Mucosa of descending colon (tissue), 3 donors: Measurements from ENCODE around the gene OR9A2. TPM values are rescaled to one million over a fixed set of nuclear protein-coding genes. Genes with fewer than 3 reads are reported as not detected.

ENCODE experiments used
- ATAC-seq: fragments of 200-7000 bp; cut with Tn5 transposase; one replicate; pipeline ENCODE4 v1.9.1; 2020; ENCODE audit warnings: mild to moderate bottlenecking, moderate library complexity
- DNase-seq, 3 donors: peaks; one replicate each; pipeline ENCODE4 v3.0.0-alpha.2; 2020
- H3K36me3 ChIP-seq: fragments of 200-600 bp; one replicate; pipeline ENCODE4 v1.8.0; 2021; ENCODE audit warnings: low read depth, mild to moderate bottlenecking
- H3K4me1 ChIP-seq: fragments of 200-600 bp; one replicate; pipeline ENCODE4 v1.8.0; 2021; ENCODE audit warnings: low read depth, mild to moderate bottlenecking
- H3K4me3 ChIP-seq: fragments of 200-600 bp; one replicate; pipeline ENCODE4 v1.8.0; 2021; ENCODE audit warnings: mild to moderate bottlenecking
- H3K9me3 ChIP-seq: fragments of 200-600 bp; one replicate; pipeline ENCODE4 v1.8.0; 2021; ENCODE audit warnings: mild to moderate bottlenecking
- CTCF ChIP-seq: fragments of 200-600 bp; IDR thresholded peaks from one replicate; pipeline ENCODE4 v1.8.0; 2022; ENCODE audit warnings: antibody characterized with exemption, mild to moderate bottlenecking
- intact Hi-C, 2 donors: fragments of 100-400 bp; cut with DNase I in 1 of 2; cut with micrococcal nuclease in 1 of 2; formaldehyde crosslinking; loops; one replicate each; pipeline versions ENCODE4 v1.11.0 to v1.11.1; 2022; cut with DNase I, micrococcal nuclease
- total RNA-seq, 3 donors: library from RNA; stranded (reverse); fragmentation: NEBNext Ultra II Directional in 2 of 3; extraction: Animal tissue kit (Norgen Biotek cat#: 25700) in 2 of 3; gene quantifications; one replicate each; pipeline versions ENCODE4 v1.2.1 to v1.2.4, GENCODE V29; 2021 to 2023
- donor health status: DM: no; HTN: no; CAD: no; lungs with moderate emphysema.
- donor health status: DM: no; HTN: no; CAD: no.
- donor health status: DM: no; HTN: yes; CAD: no.

Gene OR9A2
- total RNA-seq, 3 donors from 2014 or later: not detected

- no peak for TF ChIP-seq CTCF
- DNase-seq: no peak
- H3K36me3 ChIP-seq: no peaks in the 10 kb centered on the region
- no peaks in the 10 kb centered on the region for H3K9me3 ChIP-seq
- intact Hi-C loops: no loop called here
- ATAC-seq: no peak
- H3K4me3 ChIP-seq: no peak overlapping the region
- no peaks in the 10 kb centered on the region for H3K4me1 ChIP-seq
These were observed 13.3 kb upstream of the OR9A2 start for GRCh38 chr7:143040209-143040715.

- TF ChIP-seq CTCF: no peak
- ATAC-seq: no peak
- Histone ChIP-seq H3K4me1 (no peaks in the 10 kb centered on the region), H3K4me3 (no peak overlapping the region), H3K9me3 (no peaks in the 10 kb centered on the region), H3K36me3 (no peaks in the 10 kb centered on the region)
- intact Hi-C loops: no loop called here
- DNase-seq: no peak
These were observed 11.7 kb upstream of the OR9A2 start for GRCh38 chr7:143038635-143039034.

- DNase-seq: no peak
- H3K9me3 ChIP-seq: no peaks in the 10 kb centered on the region
- ATAC-seq: no peak
- no peak overlapping the region for H3K4me3 ChIP-seq
- intact Hi-C loops: no loop called here
- no peaks in the 10 kb centered on the region for H3K36me3 ChIP-seq
- TF ChIP-seq CTCF: no peak
- H3K4me1 ChIP-seq: no peaks in the 10 kb centered on the region
These were observed 751 bp upstream of the OR9A2 start for GRCh38 chr7:143027683-143028082.

GRCh38 chr7:143025371-143025770, 1.6 kb downstream of the OR9A2 start:
- Histone ChIP-seq H3K4me3 (no peak overlapping the region), H3K9me3 (no peaks in the 10 kb centered on the region), H3K4me1 (no peaks in the 10 kb centered on the region), H3K36me3 (no peaks in the 10 kb centered on the region)
- ATAC-seq (no peak), DNase-seq (no peak)
- TF ChIP-seq CTCF: no peak
- intact Hi-C loops: no loop called here

GRCh38 chr7:143023047-143023446, 3.9 kb downstream of the OR9A2 start:
- intact Hi-C loops: no loop called here
- DNase-seq (no peak), ATAC-seq (no peak)
- Histone ChIP-seq H3K9me3 (no peaks in the 10 kb centered on the region), H3K4me1 (no peaks in the 10 kb centered on the region), H3K4me3 (no peak overlapping the region), H3K36me3 (no peaks in the 10 kb centered on the region)
- TF ChIP-seq CTCF: no peak

GRCh38 chr7:143018931-143019330, 8.0 kb downstream of the OR9A2 start:
- ATAC-seq: no peak
- intact Hi-C loops: no loop called here

More at GRCh38 chr7:143018931-143019330, 8.0 kb downstream of the OR9A2 start:
- Histone ChIP-seq H3K4me3 (no peak overlapping the region), H3K9me3 (no peaks in the 10 kb centered on the region), H3K4me1 (no peaks in the 10 kb centered on the region), H3K36me3 (no peaks in the 10 kb centered on the region)
- DNase-seq: no peak
- no peak for TF ChIP-seq CTCF
